Gastroesophageal sphincter (tissue), 4 donors: ENCODE results near the gene ZNF19. TPM values are rescaled to one million over a fixed set of nuclear protein-coding genes. Genes with fewer than 3 reads are reported as not detected.

Experiments
- ATAC-seq: fragments of 150-250 bp; one replicate; pipeline ENCODE4 v1.9.1; 2016; ENCODE audit warnings: mild to moderate bottlenecking, moderate library complexity
- H3K27ac ChIP-seq, 4 donors: fragments of 200-600 bp; sonication (generic) in 3 of 4; 1 replicate in 3 of 4; 2 replicates in 1 of 4; pipeline ENCODE4 v1.5.1; 2016 to 2019
- H3K27me3 ChIP-seq: fragments of 200-600 bp; sonication (generic); one replicate; pipeline ENCODE4 v1.5.1; 2019
- H3K36me3 ChIP-seq, 2 donors: fragments of 200-600 bp; sonication (generic); one replicate each; pipeline ENCODE4 v1.5.1; 2019; ENCODE audit warnings: control low read depth in 1 of 2
- H3K4me1 ChIP-seq, 3 donors: fragments of 200-600 bp; sonication (generic); 1 replicate in 2 of 3; 2 replicates in 1 of 3; pipeline ENCODE4 v1.5.1; 2016 to 2019; ENCODE audit warnings: control low read depth in 2 of 3
- H3K4me3 ChIP-seq, 2 donors: fragments of 200-600 bp; sonication (generic); one replicate each; pipeline ENCODE4 v1.5.1; 2019; ENCODE audit warnings: mild to moderate bottlenecking in 1 of 2, moderate library complexity in 1 of 2
- H3K9me3 ChIP-seq, 3 donors: fragments of 200-600 bp; sonication (generic); one replicate each; pipeline ENCODE4 v1.5.1; 2017 to 2019; ENCODE audit warnings: control low read depth in 2 of 3
- CTCF ChIP-seq, 4 experiments: fragments of 200-600 bp in 2 of 4; fragments of 450-650 bp in 2 of 4; sonication (generic) in 1 of 4; IDR thresholded peaks; one replicate each; pipeline ENCODE4 v1.5.1; 2017 to 2019; ENCODE audit warnings: antibody characterized with exemption in 4 of 4, mild to moderate bottlenecking in 2 of 4, moderate library complexity in 2 of 4
- EP300 ChIP-seq: sonication (generic); formaldehyde crosslinking; IDR thresholded peaks from one replicate; pipeline ENCODE4 v1.6.1; 2017; ENCODE audit warnings: antibody characterized with exemption, mild to moderate bottlenecking
- POLR2A ChIP-seq, 2 donors: fragments of 450-650 bp; IDR thresholded peaks; one replicate each; pipeline ENCODE4 v1.6.1; 2017; ENCODE audit warnings: antibody characterized with exemption in 2 of 2, mild to moderate bottlenecking in 2 of 2, moderate library complexity in 1 of 2
- POLR2AphosphoS5 ChIP-seq: sonication (generic); formaldehyde crosslinking; IDR thresholded peaks from one replicate; pipeline ENCODE4 v1.6.1; 2017; ENCODE audit warnings: antibody characterized with exemption
- WGBS, 2 donors: methylation state at CpG; one replicate each; pipeline ENCODE4 v1.1.5; 2018; ENCODE audit warnings: low coverage in 1 of 2; 5-methylcytosine and 5-hydroxymethylcytosine counted together
- total RNA-seq, 4 donors: library from RNA; depleted of rRNA; stranded (reverse); fragments of >200 nt; gene quantifications; one replicate each; pipeline ENCODE4 v1.1.0, GENCODE V29; 2016

The ZNF19 gene
- total RNA-seq, 4 donors from 2014 or later: 2.2 to 7.6 (median 4.2) TPM

GRCh38 chr16:71472931-71473330, 16.2 kb downstream of the ZNF19 start:
- no peaks in the 10 kb centered on the region for H3K27me3 ChIP-seq
- WGBS, 2 donors: 74 to 89% methylated on average over 2 of the region's 2 CpGs
- no peaks in the 10 kb centered on the region for H3K9me3 ChIP-seq
- H3K4me1 ChIP-seq: no peaks in the 10 kb centered on the region
- H3K36me3 ChIP-seq: peaks cover 0 to 88% of the 10 kb centered on the region in 2 donors
- H3K4me3 ChIP-seq: no peak overlapping the region
- no peak for ATAC-seq
- H3K27ac ChIP-seq: no peak overlapping the region
- TF ChIP-seq EP300 (no peak), POLR2A (IDR thresholded peaks at IDR 0.05) (no peak), POLR2AphosphoS5 (no peak), CTCF (IDR thresholded peaks at IDR 0.05) (no peak)

GRCh38 chr16:71472051-71472450, 17.1 kb downstream of the ZNF19 start:
- Histone ChIP-seq H3K4me1 (no peaks in the 10 kb centered on the region), H3K27me3 (no peaks in the 10 kb centered on the region), H3K36me3 (peaks cover 0 to 79% of the 10 kb centered on the region in 2 donors), H3K4me3 (no peak overlapping the region), H3K9me3 (no peaks in the 10 kb centered on the region), H3K27ac (no peak overlapping the region)
- 52 to 81% methylated on average over 2 of the region's 2 CpGs for WGBS, 2 donors
- TF ChIP-seq CTCF (IDR thresholded peaks at IDR 0.05) (no peak), EP300 (no peak), POLR2A (IDR thresholded peaks at IDR 0.05) (no peak), POLR2AphosphoS5 (no peak)
- no peak for ATAC-seq

- no peak overlapping the region for H3K4me3 ChIP-seq
- ATAC-seq: no peak
- no peak for TF ChIP-seq POLR2A (IDR thresholded peaks at IDR 0.05)
- peaks cover 0 to 5% (median 0%) of the 10 kb centered on the region in 3 donors for H3K4me1 ChIP-seq
- no peak overlapping the region for H3K27ac ChIP-seq
- H3K9me3 ChIP-seq: no peaks in the 10 kb centered on the region
- H3K27me3 ChIP-seq: no peaks in the 10 kb centered on the region
- 28 to 45% methylated on average over 4 to 6 of the region's 9 CpGs for WGBS, 2 donors
- peaks cover 0 to 37% of the 10 kb centered on the region in 2 donors for H3K36me3 ChIP-seq
Measured at GRCh38 chr16:71467810-71468209, 21.3 kb downstream of the ZNF19 start.

GRCh38 chr16:71464231-71464630, 24.9 kb downstream of the ZNF19 start:
- Histone ChIP-seq H3K9me3 (no peaks in the 10 kb centered on the region), H3K27me3 (no peaks in the 10 kb centered on the region), H3K4me3 (no peak overlapping the region), H3K4me1 (peaks cover 0 to 29% (median 16%) of the 10 kb centered on the region in 3 donors), H3K36me3 (peaks cover 0 to 3% of the 10 kb centered on the region in 2 donors), H3K27ac (no peak overlapping the region)
- TF ChIP-seq EP300: no peak
- TF ChIP-seq POLR2A (IDR thresholded peaks at IDR 0.05): no peak
- TF ChIP-seq POLR2AphosphoS5: no peak
- no peak for TF ChIP-seq CTCF (IDR thresholded peaks at IDR 0.05)
- WGBS, 2 donors: 63% methylated on average over 1 of the region's 1 CpG; no CpG with 5 or more reads in 1 of the 2 donors
- no peak for ATAC-seq

- peak within 1 kb of the TSS; percentile 70 to 98 for H3K4me3 ChIP-seq
- peak in 3 of 4 experiments; percentile 6 to 41 (median 25) for TF ChIP-seq CTCF (IDR thresholded peaks at IDR 0.05)
- peak; percentile 85 to 89 for TF ChIP-seq POLR2A (IDR thresholded peaks at IDR 0.05)
- TF ChIP-seq POLR2AphosphoS5: peak; percentile 94
- TF ChIP-seq EP300: no peak
- H3K9me3 ChIP-seq: no peaks in the 10 kb centered on the region
- H3K27me3 ChIP-seq: no peaks in the 10 kb centered on the region
- peak; percentile 98 for ATAC-seq
- WGBS, 2 donors: 0 to 1% methylated on average over 3 to 12 of the region's 52 CpGs
- H3K27ac ChIP-seq: peak within 1 kb of the TSS; percentile 66 to 95 (median 88)
- peaks cover 0 to 9% of the 10 kb centered on the region in 2 donors for H3K36me3 ChIP-seq
- H3K4me1 ChIP-seq: peaks cover 0 to 29% (median 16%) of the 10 kb centered on the region in 3 donors
Measured at GRCh38 chr16:71461686-71462648, 27.2 kb downstream of the ZNF19 start, which contains the start of gene ZNF23. Gene ZNF23, minus strand, starts transcription at chr16:71462247. Its CDS starts 5,451 bp downstream, at chr16:71456796.
